ENCODE data around the gene KIAA1217. TPM values are rescaled to one million over a fixed set of nuclear protein-coding genes. Genes with fewer than 3 reads are reported as not detected.
A peak's percentile ranks its signal among the peaks of the same experiment; 100 is the strongest.

Gene KIAA1217
- total RNA-seq, 1 donor from 2014 or later = 121 TPM

- no peak overlapping the region for H3K27ac Mint-ChIP-seq
Measured at GRCh38 chr10:24493165-24493564, 284.2 kb downstream of the KIAA1217 start.

GRCh38 chr10:24494236-24494635, 285.3 kb downstream of the KIAA1217 start:
- peaks cover 12% of the 10 kb centered on the region for H3K4me1 Mint-ChIP-seq (ENCODE audit: low read depth)
- H3K4me3 Mint-ChIP-seq (ENCODE audit: low read depth) = no peak overlapping the region
- no peaks in the 10 kb centered on the region for H3K9me3 Mint-ChIP-seq (ENCODE audit: low read depth)
- no peak for DNase-seq (ENCODE audit: low spot score, unreplicated experiment)
- H3K27ac Mint-ChIP-seq = peak overlapping the region; percentile 25
- TF ChIP-seq, protein P1, sequence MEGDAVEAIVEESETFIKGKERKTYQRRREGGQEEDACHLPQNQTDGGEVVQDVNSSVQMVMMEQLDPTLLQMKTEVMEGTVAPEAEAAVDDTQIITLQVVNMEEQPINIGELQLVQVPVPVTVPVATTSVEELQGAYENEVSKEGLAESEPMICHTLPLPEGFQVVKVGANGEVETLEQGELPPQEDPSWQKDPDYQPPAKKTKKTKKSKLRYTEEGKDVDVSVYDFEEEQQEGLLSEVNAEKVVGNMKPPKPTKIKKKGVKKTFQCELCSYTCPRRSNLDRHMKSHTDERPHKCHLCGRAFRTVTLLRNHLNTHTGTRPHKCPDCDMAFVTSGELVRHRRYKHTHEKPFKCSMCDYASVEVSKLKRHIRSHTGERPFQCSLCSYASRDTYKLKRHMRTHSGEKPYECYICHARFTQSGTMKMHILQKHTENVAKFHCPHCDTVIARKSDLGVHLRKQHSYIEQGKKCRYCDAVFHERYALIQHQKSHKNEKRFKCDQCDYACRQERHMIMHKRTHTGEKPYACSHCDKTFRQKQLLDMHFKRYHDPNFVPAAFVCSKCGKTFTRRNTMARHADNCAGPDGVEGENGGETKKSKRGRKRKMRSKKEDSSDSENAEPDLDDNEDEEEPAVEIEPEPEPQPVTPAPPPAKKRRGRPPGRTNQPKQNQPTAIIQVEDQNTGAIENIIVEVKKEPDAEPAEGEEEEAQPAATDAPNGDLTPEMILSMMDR (IDR thresholded peaks at IDR 0.05; ENCODE audit: unreplicated experiment) = no peak
- peaks cover 40% of the 10 kb centered on the region for H3K36me3 Mint-ChIP-seq (ENCODE audit: insufficient read depth)
- no peaks in the 10 kb centered on the region for H3K27me3 Mint-ChIP-seq

More at GRCh38 chr10:24493165-24493564, 284.2 kb downstream of the KIAA1217 start:
- Mint-ChIP-seq H3K4me3 (ENCODE audit: low read depth) (no peak overlapping the region), H3K27me3 (no peaks in the 10 kb centered on the region), H3K9me3 (ENCODE audit: low read depth) (no peaks in the 10 kb centered on the region), H3K4me1 (ENCODE audit: low read depth) (peaks cover 18% of the 10 kb centered on the region), H3K36me3 (ENCODE audit: insufficient read depth) (peaks cover 41% of the 10 kb centered on the region)
- no peak for DNase-seq (ENCODE audit: low spot score, unreplicated experiment)
- TF ChIP-seq, protein P1 (IDR thresholded peaks at IDR 0.05; ENCODE audit: unreplicated experiment) = no peak

DNA sequence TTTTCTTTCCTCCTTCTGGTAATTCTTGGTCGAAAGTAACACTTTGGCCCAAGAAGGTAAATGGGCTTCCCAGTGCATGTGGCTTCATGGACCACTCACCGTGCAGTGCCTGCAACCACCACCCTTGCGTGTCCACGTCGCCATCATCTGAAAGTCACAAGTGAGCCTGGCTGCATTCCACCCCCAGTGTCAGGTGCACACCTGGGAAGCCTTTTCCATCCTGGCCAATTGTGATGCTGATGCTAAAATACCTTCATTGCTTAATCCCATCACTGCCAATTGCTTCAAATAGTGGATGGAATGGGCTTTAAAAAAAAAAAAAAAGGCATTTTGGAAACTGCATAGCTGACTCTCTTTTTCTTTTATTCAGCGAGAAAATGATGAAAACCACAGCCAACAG, 285.8 kb downstream of the KIAA1217 start:
- Mint-ChIP-seq H3K27me3 (no peaks in the 10 kb centered on the region), H3K9me3 (ENCODE audit: low read depth) (no peaks in the 10 kb centered on the region), H3K27ac (no peak overlapping the region), H3K36me3 (ENCODE audit: insufficient read depth) (peaks cover 40% of the 10 kb centered on the region), H3K4me3 (ENCODE audit: low read depth) (no peak overlapping the region), H3K4me1 (ENCODE audit: low read depth) (peaks cover 12% of the 10 kb centered on the region)
- no peak for DNase-seq (ENCODE audit: low spot score, unreplicated experiment)
- TF ChIP-seq, protein P1 (IDR thresholded peaks at IDR 0.05; ENCODE audit: unreplicated experiment) = no peak

- Mint-ChIP-seq H3K27ac (no peak overlapping the region), H3K9me3 (ENCODE audit: low read depth) (no peaks in the 10 kb centered on the region), H3K4me3 (ENCODE audit: low read depth) (no peak overlapping the region), H3K4me1 (ENCODE audit: low read depth) (peaks cover 12% of the 10 kb centered on the region), H3K36me3 (ENCODE audit: insufficient read depth) (peaks cover 37% of the 10 kb centered on the region), H3K27me3 (no peaks in the 10 kb centered on the region)
- no peak for DNase-seq (ENCODE audit: low spot score, unreplicated experiment)
- TF ChIP-seq, protein P1 (IDR thresholded peaks at IDR 0.05; ENCODE audit: unreplicated experiment) = no peak
Measured at GRCh38 chr10:24495666-24496460, 286.9 kb downstream of the KIAA1217 start.

GRCh38 chr10:24496906-24497305, 288.0 kb downstream of the KIAA1217 start:
- H3K27me3 Mint-ChIP-seq = no peaks in the 10 kb centered on the region
- H3K36me3 Mint-ChIP-seq (ENCODE audit: insufficient read depth) = peaks cover 35% of the 10 kb centered on the region
- TF ChIP-seq, protein P1 (IDR thresholded peaks at IDR 0.05; ENCODE audit: unreplicated experiment) = no peak
- no peak overlapping the region for H3K4me3 Mint-ChIP-seq (ENCODE audit: low read depth)
- no peaks in the 10 kb centered on the region for H3K9me3 Mint-ChIP-seq (ENCODE audit: low read depth)
- peak overlapping the region; percentile 5 for H3K27ac Mint-ChIP-seq
- peaks cover 12% of the 10 kb centered on the region for H3K4me1 Mint-ChIP-seq (ENCODE audit: low read depth)
- DNase-seq (ENCODE audit: low spot score, unreplicated experiment) = no peak

Data from progenitor cell of endocrine pancreas (in vitro differentiated cells).